ENCODE measurements around the gene ATG16L2. TPM values are rescaled to one million over a fixed set of nuclear protein-coding genes. Genes with fewer than 3 reads are reported as not detected.

ATG16L2 gene
- total and polyA plus RNA-seq, 9 of the 15 experiments (the other 6 are each of a cell fraction or from before 2014, with no cell fraction given) = 0.18 to 11.2 (median 6.2) TPM

- no peak for TF ChIP-seq MECOM (CRISPR knock-in tag; IDR thresholded peaks at IDR 0.05)
- TF ChIP-seq RFX7 (CRISPR knock-in tag; IDR thresholded peaks at IDR 0.05) = no peak
- no peak for TF ChIP-seq DPF2 (IDR thresholded peaks at IDR 0.05)
- no peak; the same call in 1 of the 2 replicates for TF ChIP-seq ETV1 (tag; conservative IDR thresholded peaks at IDR 0.05; ENCODE audit: low read depth)
- TF ChIP-seq, protein P1, sequence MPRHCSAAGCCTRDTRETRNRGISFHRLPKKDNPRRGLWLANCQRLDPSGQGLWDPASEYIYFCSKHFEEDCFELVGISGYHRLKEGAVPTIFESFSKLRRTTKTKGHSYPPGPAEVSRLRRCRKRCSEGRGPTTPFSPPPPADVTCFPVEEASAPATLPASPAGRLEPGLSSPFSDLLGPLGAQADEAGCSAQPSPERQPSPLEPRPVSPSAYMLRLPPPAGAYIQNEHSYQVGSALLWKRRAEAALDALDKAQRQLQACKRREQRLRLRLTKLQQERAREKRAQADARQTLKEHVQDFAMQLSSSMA (CRISPR knock-in tag; IDR thresholded peaks at IDR 0.05) = no peak
- no peak for TF ChIP-seq HMGXB4 (CRISPR knock-in tag; IDR thresholded peaks at IDR 0.05)
- peak; percentile 59; the same call in 1 of the 2 replicates for TF ChIP-seq CTBP1 (IDR thresholded peaks at IDR 0.05; ENCODE audit: borderline replicate concordance)
- TF ChIP-seq ZNF609 (CRISPR knock-in tag; IDR thresholded peaks at IDR 0.05; ENCODE audit: borderline replicate concordance) = no peak
- TF ChIP-seq SRSF7 (optimal IDR thresholded peaks at IDR 0.05; ENCODE audit: low read depth, low read length) = no peak
- no peak for TF ChIP-seq MYNN (IDR thresholded peaks at IDR 0.05)
- no peak for TF ChIP-seq MYNN (CRISPR knock-in tag; IDR thresholded peaks at IDR 0.05)
- TF ChIP-seq GABPA (tag; conservative IDR thresholded peaks at IDR 0.05; ENCODE audit: low read depth) = peak; percentile 86
- no peak for TF ChIP-seq ERF (CRISPR knock-in tag; IDR thresholded peaks at IDR 0.05)
- no peak for TF ChIP-seq ZNF121 (CRISPR knock-in tag; conservative IDR thresholded peaks at IDR 0.05)
- TF ChIP-seq TAF9B (IDR thresholded peaks at IDR 0.05; ENCODE audit: partially characterized antibody) = no peak
- TF ChIP-seq RBBP5 (IDR thresholded peaks at IDR 0.05; ENCODE audit: borderline replicate concordance, insufficient read depth, low read length, poor library complexity, severe bottlenecking) = no peak
- TF ChIP-seq NFXL1 (CRISPR knock-in tag; IDR thresholded peaks at IDR 0.05) = no peak
- TF ChIP-seq ZNF644 (tag; IDR thresholded peaks at IDR 0.05; ENCODE audit: low read depth) = no peak
- TF ChIP-seq RBM14 (IDR thresholded peaks at IDR 0.05; ENCODE audit: borderline replicate concordance, insufficient read depth, low read depth, low read length) = no peak
- no peak for TF ChIP-seq ZNF143 (CRISPR knock-in tag; IDR thresholded peaks at IDR 0.05)
- no peak for TF ChIP-seq ARID1B (IDR thresholded peaks at IDR 0.05)
Observed at GRCh38 chr11:72776844-72777754, 37.1 kb upstream of the ATG16L2 start (continued).

Measured in K562 (cell line).